NCI-H82 treated with DMSO at 0.1 percent for 48 hours (cell line): ENCODE measurements around the gene TMCC3.
"Not testable (repeated sequence)": the region's sequence is repeated elsewhere in the genome, so short reads cannot be mapped to it uniquely, and the experiment has no call there.

Experiments
- DNase-seq: peaks from one replicate; lab custom pipeline; 2025; ENCODE audit not compliant: unreplicated experiment; lab: John Stamatoyannopoulos, UW

The TMCC3 gene

GRCh38 chr12:94650143-94651056 lies at the start of gene TMCC3:
Gene TMCC3, minus strand, starts transcription at chr12:94650557. Its CDS starts 127 bp downstream, at chr12:94650430.
- DNase-seq = no peak

- DNase-seq = no peak
Measured at GRCh38 chr12:94699801-94700200, 49.4 kb upstream of the TMCC3 start.

GRCh38 chr12:94698578-94698977 lies 48.2 kb upstream of the TMCC3 start:
- DNase-seq = no peak

GRCh38 chr12:94697631-94698030 lies 47.3 kb upstream of the TMCC3 start:
- no peak for DNase-seq

- no peak for DNase-seq
Measured at GRCh38 chr12:94694732-94695131, 44.4 kb upstream of the TMCC3 start.

GRCh38 chr12:94692826-94693225 lies 42.5 kb upstream of the TMCC3 start:
- DNase-seq = not testable (repeated sequence)

GRCh38 chr12:94690198-94690771 lies 39.9 kb upstream of the TMCC3 start:
- DNase-seq = no peak

- no peak for DNase-seq
Measured at GRCh38 chr12:94689646-94690036, 39.3 kb upstream of the TMCC3 start.

GRCh38 chr12:94689002-94689645 lies 38.8 kb upstream of the TMCC3 start:
- no peak for DNase-seq

GRCh38 chr12:94687891-94688290 lies 37.5 kb upstream of the TMCC3 start:
- DNase-seq = no peak

- no peak for DNase-seq
Measured at GRCh38 chr12:94686834-94687628, 36.7 kb upstream of the TMCC3 start.

GRCh38 chr12:94684416-94685142 lies 34.2 kb upstream of the TMCC3 start:
- DNase-seq = no peak

- no peak for DNase-seq
Measured at GRCh38 chr12:94679554-94680195, 29.3 kb upstream of the TMCC3 start.

- DNase-seq = no peak
Measured at GRCh38 chr12:94678849-94679248, 28.5 kb upstream of the TMCC3 start.

GRCh38 chr12:94678379-94678778 lies 28.0 kb upstream of the TMCC3 start:
- no peak for DNase-seq

- DNase-seq = no peak
Measured at GRCh38 chr12:94677778-94678177, 27.4 kb upstream of the TMCC3 start.

- no peak for DNase-seq
Measured at GRCh38 chr12:94676922-94677321, 26.6 kb upstream of the TMCC3 start.

- no peak for DNase-seq
Measured at GRCh38 chr12:94676031-94676641, 25.8 kb upstream of the TMCC3 start.

GRCh38 chr12:94674835-94675234 lies 24.5 kb upstream of the TMCC3 start:
- DNase-seq = no peak

- no peak for DNase-seq
Measured at GRCh38 chr12:94674051-94674451, 23.7 kb upstream of the TMCC3 start.
